ENCODE results near the gene DNPH1. TPM values are rescaled to one million over a fixed set of nuclear protein-coding genes. Genes with fewer than 3 reads are reported as not detected.

DNPH1 gene
- total RNA-seq, 1 experiment from 2014 or later, result 47.0 TPM

- H3K79me1 ChIP-seq (ENCODE audit: insufficient read depth, low read depth, low read length, poor library complexity, severe bottlenecking), result no peaks in the 10 kb centered on the region
- no CpG with 5 or more reads among the region's 5 CpGs for WGBS (ENCODE audit: extremely low coverage, insufficient read length, low lambda C conversion rate)
- H2BK20ac ChIP-seq (ENCODE audit: low read depth, low read length, poor library complexity, severe bottlenecking), result no peak overlapping the region
- no peak overlapping the region for H3K27ac ChIP-seq (ENCODE audit: insufficient read length, low read depth, low read length)
- no peak overlapping the region for H2AFZ ChIP-seq (ENCODE audit: low read length)
- no peaks in the 10 kb centered on the region; a peak in 1 of 7 replicates for H3K36me3 Mint-ChIP-seq (ENCODE audit: insufficient read depth in 1 of 3, low read depth in 3 of 3)
- no peak overlapping the region for H3K4ac ChIP-seq (ENCODE audit: low read depth, low read length)
- H3K9me3 Mint-ChIP-seq, result no peaks in the 10 kb centered on the region; a peak in 1 of 5 replicates
- peaks cover 21 to 35% of the 10 kb centered on the region in 2 experiments for H3K4me1 Mint-ChIP-seq
- H2BK15ac ChIP-seq (ENCODE audit: low read depth, low read length), result no peak overlapping the region
- 0 out of 7 replicates have a peak overlapping the region, but pooled peaks of 1 of the 3 experiments have one; percentile 63 for H3K27ac Mint-ChIP-seq
- no peak overlapping the region for H3K23ac ChIP-seq (ENCODE audit: insufficient read length, low read depth, low read length)
- H3K9me3 ChIP-seq (ENCODE audit: control insufficient read depth, low read depth, low read length), result no peaks in the 10 kb centered on the region
- no peak overlapping the region for H2BK12ac ChIP-seq (ENCODE audit: insufficient read length, low read depth, low read length)
- no peak overlapping the region for H4K5ac ChIP-seq (ENCODE audit: insufficient read length, low read depth, low read length)
- peaks cover 7% of the 10 kb centered on the region; the same call in 1 of the 2 replicates for H3K4me1 ChIP-seq (ENCODE audit: insufficient read depth, low read length)
- H3K4me2 ChIP-seq (ENCODE audit: insufficient read depth, insufficient read length, low read length), result no peak overlapping the region
- peaks cover 12% of the 10 kb centered on the region for H3K27me3 ChIP-seq (ENCODE audit: insufficient read depth, low read length)
- no peak overlapping the region for H3T11ph ChIP-seq (ENCODE audit: low read length)
- 0 out of 5 replicates have a peak overlapping the region, but pooled peaks of 1 of the 2 experiments have one; percentile 13 for H3K4me3 Mint-ChIP-seq
- H3K9ac ChIP-seq (ENCODE audit: extremely low read depth, insufficient read length, low read length), result no peak overlapping the region
- H4K8ac ChIP-seq (replicated peaks; ENCODE audit: insufficient read length, low read depth, low read length), result no peak overlapping the region
- H4K91ac ChIP-seq (ENCODE audit: insufficient read length, low read depth, low read length), result no peak overlapping the region
- no peak overlapping the region for H2BK5ac ChIP-seq (ENCODE audit: insufficient read length, low read length)
- no peak for TF ChIP-seq CTCF (conservative IDR thresholded peaks at IDR 0.05)
- H3K27me3 Mint-ChIP-seq (ENCODE audit: low read depth), result peaks cover 25% of the 10 kb centered on the region
- no peak for DNase-seq
- no peaks in the 10 kb centered on the region for H3K23me2 ChIP-seq (ENCODE audit: insufficient read length, low read depth, low read length, poor library complexity, severe bottlenecking)
- H4K20me1 ChIP-seq (ENCODE audit: control insufficient read depth, insufficient read depth, insufficient read length), result no peaks in the 10 kb centered on the region
- H2BK120ac ChIP-seq (ENCODE audit: low read depth, low read length, poor library complexity, severe bottlenecking), result no peak overlapping the region
- H3K56ac ChIP-seq (ENCODE audit: insufficient read length, low read depth, low read length), result no peak overlapping the region
- H2AK5ac ChIP-seq (ENCODE audit: insufficient read length, low read length), result no peak overlapping the region
- H3K14ac ChIP-seq (ENCODE audit: insufficient read depth, low read length), result no peak overlapping the region
- H3K18ac ChIP-seq (ENCODE audit: insufficient read length, low read depth, low read length), result no peak overlapping the region
- H3K79me2 ChIP-seq (ENCODE audit: insufficient read depth, low read length), result no peaks in the 10 kb centered on the region
Observed at GRCh38 chr6:43264599-43265145, 35.4 kb upstream of the DNPH1 start.
